Measurements from ENCODE around the gene LPAR3. TPM values are rescaled to one million over a fixed set of nuclear protein-coding genes. Genes with fewer than 3 reads are reported as not detected.

Gene LPAR3
- total and polyA plus RNA-seq, 4 donors = 0.10 to 0.38 (median 0.33) TPM; not detected in 1

- WGBS, 2 donors = 85 to 87% methylated on average over 9 of the region's 9 CpGs
- no peaks in the 10 kb centered on the region for H3K9me3 ChIP-seq (ENCODE audit: control insufficient read depth, low read length)
- DNase-seq (no peak), ATAC-seq (ENCODE audit: low FRiP score) (no peak)
- no peaks in the 10 kb centered on the region for H3K36me3 ChIP-seq (ENCODE audit: control insufficient read depth in 1 of 2, insufficient read depth in 2 of 2, low read length in 1 of 2)
- H3K27me3 ChIP-seq (ENCODE audit: control insufficient read depth in 1 of 2, insufficient read depth in 2 of 2, low read length in 1 of 2) = no peaks in the 10 kb centered on the region
- intact Hi-C loops (cut with DNase I) = no loop called here
- no peak overlapping the region for H3K27ac ChIP-seq (ENCODE audit: low read depth in 1 of 2, low read length in 2 of 2)
- no peaks in the 10 kb centered on the region for H3K4me1 ChIP-seq (ENCODE audit: control insufficient read depth in 1 of 2, insufficient read depth in 2 of 2, low read length in 2 of 2)
- no peak overlapping the region for H3K4me3 ChIP-seq (ENCODE audit: low read length in 2 of 2)
Measured at GRCh38 chr1:84872696-84873355, 20.2 kb downstream of the LPAR3 start.

GRCh38 chr1:84871181-84871580 lies 21.8 kb downstream of the LPAR3 start:
- Histone ChIP-seq H3K27ac (ENCODE audit: low read depth in 1 of 2, low read length in 2 of 2) (no peak overlapping the region), H3K9me3 (ENCODE audit: control insufficient read depth, low read length) (no peaks in the 10 kb centered on the region), H3K4me3 (ENCODE audit: low read length in 2 of 2) (no peak overlapping the region), H3K36me3 (ENCODE audit: control insufficient read depth in 1 of 2, insufficient read depth in 2 of 2, low read length in 1 of 2) (no peaks in the 10 kb centered on the region), H3K27me3 (ENCODE audit: control insufficient read depth in 1 of 2, insufficient read depth in 2 of 2, low read length in 1 of 2) (no peaks in the 10 kb centered on the region), H3K4me1 (ENCODE audit: control insufficient read depth in 1 of 2, insufficient read depth in 2 of 2, low read length in 2 of 2) (no peaks in the 10 kb centered on the region)
- DNase-seq = no peak
- intact Hi-C loops (cut with DNase I) = no loop called here
- no peak for ATAC-seq (ENCODE audit: low FRiP score)

- WGBS, 2 donors = 5% methylated on average over 2 of the region's 2 CpGs
- intact Hi-C loops (cut with DNase I) = no loop called here
- Histone ChIP-seq H3K27ac (ENCODE audit: low read depth in 1 of 2, low read length in 2 of 2) (no peak overlapping the region), H3K36me3 (ENCODE audit: control insufficient read depth in 1 of 2, insufficient read depth in 2 of 2, low read length in 1 of 2) (no peaks in the 10 kb centered on the region), H3K9me3 (ENCODE audit: control insufficient read depth, low read length) (no peaks in the 10 kb centered on the region), H3K27me3 (ENCODE audit: control insufficient read depth in 1 of 2, insufficient read depth in 2 of 2, low read length in 1 of 2) (no peaks in the 10 kb centered on the region), H3K4me1 (ENCODE audit: control insufficient read depth in 1 of 2, insufficient read depth in 2 of 2, low read length in 2 of 2) (no peaks in the 10 kb centered on the region), H3K4me3 (ENCODE audit: low read length in 2 of 2) (no peak overlapping the region)
- DNase-seq (no peak), ATAC-seq (ENCODE audit: low FRiP score) (no peak)
Measured at GRCh38 chr1:84870591-84870990, 22.4 kb downstream of the LPAR3 start.

GRCh38 chr1:84869720-84870119 lies 23.3 kb downstream of the LPAR3 start:
- Histone ChIP-seq H3K4me1 (ENCODE audit: control insufficient read depth in 1 of 2, insufficient read depth in 2 of 2, low read length in 2 of 2) (no peaks in the 10 kb centered on the region), H3K27me3 (ENCODE audit: control insufficient read depth in 1 of 2, insufficient read depth in 2 of 2, low read length in 1 of 2) (no peaks in the 10 kb centered on the region), H3K9me3 (ENCODE audit: control insufficient read depth, low read length) (no peaks in the 10 kb centered on the region), H3K4me3 (ENCODE audit: low read length in 2 of 2) (no peak overlapping the region), H3K27ac (ENCODE audit: low read depth in 1 of 2, low read length in 2 of 2) (no peak overlapping the region), H3K36me3 (ENCODE audit: control insufficient read depth in 1 of 2, insufficient read depth in 2 of 2, low read length in 1 of 2) (no peaks in the 10 kb centered on the region)
- 84 to 85% methylated on average over 1 of the region's 1 CpG for WGBS, 2 donors
- intact Hi-C loops (cut with DNase I) = no loop called here
- no peak for DNase-seq
- ATAC-seq (ENCODE audit: low FRiP score) = no peak

- H3K4me1 ChIP-seq (ENCODE audit: control insufficient read depth in 1 of 2, insufficient read depth in 2 of 2, low read length in 2 of 2) = no peaks in the 10 kb centered on the region
- DNase-seq (no peak), ATAC-seq (ENCODE audit: low FRiP score) (no peak)
- H3K27me3 ChIP-seq (ENCODE audit: control insufficient read depth in 1 of 2, insufficient read depth in 2 of 2, low read length in 1 of 2) = no peaks in the 10 kb centered on the region
- 77 to 88% methylated on average over 5 of the region's 5 CpGs for WGBS, 2 donors
- intact Hi-C loops (cut with DNase I) = no loop called here
- no peaks in the 10 kb centered on the region for H3K36me3 ChIP-seq (ENCODE audit: control insufficient read depth in 1 of 2, insufficient read depth in 2 of 2, low read length in 1 of 2)
- H3K27ac ChIP-seq (ENCODE audit: low read depth in 1 of 2, low read length in 2 of 2) = no peak overlapping the region
- no peak overlapping the region for H3K4me3 ChIP-seq (ENCODE audit: low read length in 2 of 2)
- H3K9me3 ChIP-seq (ENCODE audit: control insufficient read depth, low read length) = no peaks in the 10 kb centered on the region
Measured at GRCh38 chr1:84862810-84863251, 30.2 kb downstream of the LPAR3 start.

GRCh38 chr1:84861988-84862644 lies 30.9 kb downstream of the LPAR3 start:
- Histone ChIP-seq H3K27ac (ENCODE audit: low read depth in 1 of 2, low read length in 2 of 2) (no peak overlapping the region), H3K4me1 (ENCODE audit: control insufficient read depth in 1 of 2, insufficient read depth in 2 of 2, low read length in 2 of 2) (no peaks in the 10 kb centered on the region), H3K9me3 (ENCODE audit: control insufficient read depth, low read length) (no peaks in the 10 kb centered on the region), H3K36me3 (ENCODE audit: control insufficient read depth in 1 of 2, insufficient read depth in 2 of 2, low read length in 1 of 2) (no peaks in the 10 kb centered on the region), H3K4me3 (ENCODE audit: low read length in 2 of 2) (no peak overlapping the region), H3K27me3 (ENCODE audit: control insufficient read depth in 1 of 2, insufficient read depth in 2 of 2, low read length in 1 of 2) (no peaks in the 10 kb centered on the region)
- intact Hi-C loops (cut with DNase I) = no loop called here
- ATAC-seq (ENCODE audit: low FRiP score) (no peak), DNase-seq (no peak)
- 80 to 85% methylated on average over 6 of the region's 6 CpGs for WGBS, 2 donors

- Histone ChIP-seq H3K27ac (ENCODE audit: low read depth in 1 of 2, low read length in 2 of 2) (no peak overlapping the region), H3K27me3 (ENCODE audit: control insufficient read depth in 1 of 2, insufficient read depth in 2 of 2, low read length in 1 of 2) (no peaks in the 10 kb centered on the region), H3K4me3 (ENCODE audit: low read length in 2 of 2) (no peak overlapping the region), H3K36me3 (ENCODE audit: control insufficient read depth in 1 of 2, insufficient read depth in 2 of 2, low read length in 1 of 2) (no peaks in the 10 kb centered on the region), H3K4me1 (ENCODE audit: control insufficient read depth in 1 of 2, insufficient read depth in 2 of 2, low read length in 2 of 2) (no peaks in the 10 kb centered on the region), H3K9me3 (ENCODE audit: control insufficient read depth, low read length) (no peaks in the 10 kb centered on the region)
- 52 to 57% methylated on average over 1 of the region's 1 CpG for WGBS, 2 donors
- ATAC-seq (ENCODE audit: low FRiP score) (no peak), DNase-seq (no peak)
- intact Hi-C loops (cut with DNase I) = no loop called here
Measured at GRCh38 chr1:84861516-84861915, 31.5 kb downstream of the LPAR3 start.

GRCh38 chr1:84859866-84860265 lies 33.1 kb downstream of the LPAR3 start:
- H3K27me3 ChIP-seq (ENCODE audit: control insufficient read depth in 1 of 2, insufficient read depth in 2 of 2, low read length in 1 of 2) = no peaks in the 10 kb centered on the region
- intact Hi-C loops (cut with DNase I) = no loop called here
- WGBS, 2 donors = 80 to 83% methylated on average over 4 of the region's 4 CpGs
- H3K36me3 ChIP-seq (ENCODE audit: control insufficient read depth in 1 of 2, insufficient read depth in 2 of 2, low read length in 1 of 2) = no peaks in the 10 kb centered on the region
- H3K9me3 ChIP-seq (ENCODE audit: control insufficient read depth, low read length) = no peaks in the 10 kb centered on the region
- no peak for DNase-seq
- H3K27ac ChIP-seq (ENCODE audit: low read depth in 1 of 2, low read length in 2 of 2) = no peak overlapping the region
- no peaks in the 10 kb centered on the region for H3K4me1 ChIP-seq (ENCODE audit: control insufficient read depth in 1 of 2, insufficient read depth in 2 of 2, low read length in 2 of 2)
- H3K4me3 ChIP-seq (ENCODE audit: low read length in 2 of 2) = no peak overlapping the region
- no peak for ATAC-seq (ENCODE audit: low FRiP score)

- WGBS, 2 donors = 35 to 52% methylated on average over 8 of the region's 8 CpGs
- intact Hi-C loops (cut with DNase I) = no loop called here
Measured at GRCh38 chr1:84857906-84858305, 35.1 kb downstream of the LPAR3 start.

More at GRCh38 chr1:84857906-84858305, 35.1 kb downstream of the LPAR3 start:
- H3K27me3 ChIP-seq (ENCODE audit: control insufficient read depth in 1 of 2, insufficient read depth in 2 of 2, low read length in 1 of 2) = no peaks in the 10 kb centered on the region
- H3K27ac ChIP-seq (ENCODE audit: low read depth in 1 of 2, low read length in 2 of 2) = no peak overlapping the region
- H3K4me3 ChIP-seq (ENCODE audit: low read length in 2 of 2) = no peak overlapping the region
- no peaks in the 10 kb centered on the region for H3K4me1 ChIP-seq (ENCODE audit: control insufficient read depth in 1 of 2, insufficient read depth in 2 of 2, low read length in 2 of 2)
- no peaks in the 10 kb centered on the region for H3K9me3 ChIP-seq (ENCODE audit: control insufficient read depth, low read length)
- ATAC-seq (ENCODE audit: low FRiP score) (no peak), DNase-seq (no peak)
- no peaks in the 10 kb centered on the region for H3K36me3 ChIP-seq (ENCODE audit: control insufficient read depth in 1 of 2, insufficient read depth in 2 of 2, low read length in 1 of 2)

All from aorta (tissue), 5 donors.